ENCODE data around the gene PNISR.
A peak's percentile ranks its signal among the peaks of the same experiment; 100 is the strongest.
"Not testable (repeated sequence)": the region's sequence is repeated elsewhere in the genome, so short reads cannot be mapped to it uniquely, and the experiment has no call there.

PNISR gene, protein sequence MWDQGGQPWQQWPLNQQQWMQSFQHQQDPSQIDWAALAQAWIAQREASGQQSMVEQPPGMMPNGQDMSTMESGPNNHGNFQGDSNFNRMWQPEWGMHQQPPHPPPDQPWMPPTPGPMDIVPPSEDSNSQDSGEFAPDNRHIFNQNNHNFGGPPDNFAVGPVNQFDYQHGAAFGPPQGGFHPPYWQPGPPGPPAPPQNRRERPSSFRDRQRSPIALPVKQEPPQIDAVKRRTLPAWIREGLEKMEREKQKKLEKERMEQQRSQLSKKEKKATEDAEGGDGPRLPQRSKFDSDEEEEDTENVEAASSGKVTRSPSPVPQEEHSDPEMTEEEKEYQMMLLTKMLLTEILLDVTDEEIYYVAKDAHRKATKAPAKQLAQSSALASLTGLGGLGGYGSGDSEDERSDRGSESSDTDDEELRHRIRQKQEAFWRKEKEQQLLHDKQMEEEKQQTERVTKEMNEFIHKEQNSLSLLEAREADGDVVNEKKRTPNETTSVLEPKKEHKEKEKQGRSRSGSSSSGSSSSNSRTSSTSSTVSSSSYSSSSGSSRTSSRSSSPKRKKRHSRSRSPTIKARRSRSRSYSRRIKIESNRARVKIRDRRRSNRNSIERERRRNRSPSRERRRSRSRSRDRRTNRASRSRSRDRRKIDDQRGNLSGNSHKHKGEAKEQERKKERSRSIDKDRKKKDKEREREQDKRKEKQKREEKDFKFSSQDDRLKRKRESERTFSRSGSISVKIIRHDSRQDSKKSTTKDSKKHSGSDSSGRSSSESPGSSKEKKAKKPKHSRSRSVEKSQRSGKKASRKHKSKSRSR

DNA sequence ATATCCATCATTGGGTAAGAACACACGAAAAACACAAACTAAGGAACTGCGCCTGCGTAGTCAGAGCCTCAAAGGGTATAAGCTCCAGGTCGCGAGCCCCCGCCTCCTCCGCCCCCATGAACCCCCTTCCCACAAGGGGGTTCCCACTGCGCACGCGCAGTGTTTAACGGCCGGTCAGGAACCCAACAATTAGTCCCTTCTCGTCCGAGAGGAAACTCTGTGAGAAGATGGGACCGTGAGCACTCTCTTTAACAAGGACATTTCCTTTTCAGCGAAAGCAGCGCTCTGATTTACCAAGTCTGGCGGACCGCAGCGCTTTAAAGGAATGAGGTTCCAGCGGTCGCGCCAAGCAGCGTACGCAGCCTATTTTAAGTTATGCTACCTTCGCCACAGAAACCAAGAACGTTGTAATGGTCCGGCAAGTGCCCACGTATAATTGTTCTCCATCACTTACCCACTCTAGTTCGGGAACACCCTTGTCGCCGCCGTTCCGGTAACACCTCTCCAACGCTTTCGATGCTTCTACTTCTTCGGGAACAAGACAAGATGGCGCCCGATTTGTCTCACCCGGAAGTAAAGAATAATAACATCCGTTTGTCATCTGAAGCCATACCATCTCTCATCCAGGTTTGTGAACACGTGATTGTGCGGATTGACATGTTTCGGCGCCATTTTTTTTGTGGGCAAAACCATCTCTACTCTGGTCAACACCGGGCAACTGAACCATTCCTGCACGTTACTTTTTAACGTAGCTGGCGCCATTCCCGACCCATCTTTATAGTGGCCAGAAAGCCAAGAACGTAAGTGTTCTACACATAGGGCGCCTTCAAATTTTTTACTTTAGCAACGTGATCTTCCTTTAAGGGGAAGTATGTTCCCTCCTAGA is at the start of gene PNISR:
Gene PNISR (minus strand): TSS at position 548 of the 886 bp plus-strand sequence. CDS start 10,649 bp downstream, outside the sequence.
- ATAC-seq, result peak; percentile 91

DNA sequence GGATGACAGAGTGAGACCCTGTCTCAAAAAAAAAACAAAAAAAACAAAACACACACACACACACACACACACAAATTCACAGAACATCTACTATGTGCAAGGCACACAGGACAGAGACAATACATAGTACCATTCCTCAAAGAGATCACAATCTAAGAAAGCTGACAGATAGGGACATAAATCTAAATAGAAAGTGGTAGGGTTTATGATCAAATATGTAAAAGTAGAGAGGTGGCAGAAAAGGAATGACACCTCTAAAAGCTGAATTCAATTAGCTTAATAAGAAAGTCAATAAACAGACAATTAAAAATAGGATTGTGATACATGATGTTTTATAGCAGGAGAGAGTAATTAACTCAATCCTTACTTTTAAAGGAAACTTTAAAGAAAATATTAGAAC is 48.6 kb upstream of the PNISR start:
- ATAC-seq, result no peak

DNA sequence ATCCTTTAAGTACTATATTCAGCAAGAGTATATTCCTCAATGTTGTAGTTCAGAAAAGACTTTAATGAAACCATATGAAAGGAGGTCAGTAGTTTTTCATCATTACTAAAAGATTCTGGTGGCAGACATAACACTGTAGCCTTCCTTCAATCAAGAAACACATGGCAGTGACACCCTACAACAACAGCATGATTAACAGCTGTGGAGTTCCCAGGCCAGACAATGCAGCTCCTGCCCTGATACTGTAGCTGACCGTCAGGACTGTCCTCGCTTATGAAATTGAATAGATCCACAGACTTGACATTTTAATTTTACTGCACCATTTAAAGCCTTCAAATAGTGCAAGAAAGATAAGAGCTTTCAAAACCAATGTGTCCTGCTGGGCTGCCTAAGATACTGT is 46.5 kb upstream of the PNISR start:
- no peak for ATAC-seq

DNA sequence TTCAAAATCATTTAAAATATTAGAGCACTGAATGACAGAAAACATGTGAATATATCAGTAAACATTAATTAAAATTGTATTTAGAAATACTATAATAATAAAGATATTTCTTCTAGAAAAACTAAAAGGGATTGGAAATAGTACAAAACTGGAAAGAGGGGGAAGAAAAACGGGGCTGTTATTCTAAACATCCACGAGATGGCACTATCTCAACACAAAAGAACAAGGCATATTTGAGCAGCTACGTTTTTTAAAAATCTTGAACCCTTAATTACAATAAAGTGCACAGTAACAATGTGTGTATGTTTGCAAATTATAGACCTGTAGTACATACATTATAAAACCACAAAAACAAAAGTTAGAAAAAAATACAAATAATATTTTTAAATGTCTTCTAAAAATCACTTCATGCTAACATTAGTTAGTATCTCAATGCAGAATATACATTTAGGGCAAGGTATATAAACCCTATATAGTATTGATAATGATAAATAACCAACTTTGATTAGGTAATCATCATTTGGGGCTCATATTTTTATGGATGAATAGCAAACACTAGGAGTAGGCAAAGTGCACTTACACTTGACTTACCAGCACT is 42.5 kb upstream of the PNISR start:
- no peak for ATAC-seq

DNA sequence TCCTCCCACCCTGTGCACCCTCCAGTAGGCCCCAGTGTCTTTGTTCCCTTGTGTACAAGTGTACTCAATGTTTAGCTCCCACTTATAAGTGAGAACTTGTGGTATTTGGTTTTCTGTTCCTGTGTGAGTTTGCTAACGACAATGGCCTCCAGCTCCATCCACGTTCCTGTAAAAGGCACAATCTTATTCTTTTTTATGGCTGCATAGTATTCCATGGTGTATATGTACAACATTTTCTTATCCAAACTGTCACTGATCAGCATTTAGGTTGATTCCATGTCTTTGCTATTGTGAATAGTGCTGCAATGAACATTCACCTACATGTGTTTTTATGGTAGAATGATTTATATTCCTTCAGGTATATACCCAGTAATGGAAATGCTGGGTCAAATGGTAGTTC is 34.0 kb upstream of the PNISR start:
- ATAC-seq, result not testable (repeated sequence)

DNA sequence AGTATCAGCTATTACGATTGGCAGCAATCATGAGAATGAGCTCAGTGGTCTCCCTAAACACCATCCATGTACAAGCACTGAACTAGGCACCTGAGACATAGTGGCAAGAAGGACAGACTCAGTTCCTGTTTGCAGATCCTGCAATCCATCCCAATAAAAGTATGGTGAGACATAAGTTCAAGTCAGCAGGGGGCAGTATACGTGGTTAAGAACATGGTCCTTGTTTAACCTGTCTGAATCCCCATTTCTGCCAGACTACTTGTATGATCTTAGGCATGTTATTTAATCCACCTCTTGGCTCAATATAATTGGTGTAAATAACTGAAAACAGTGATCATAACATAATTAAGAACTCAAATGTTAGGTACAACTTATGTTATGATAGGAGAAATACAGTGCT is 33.2 kb upstream of the PNISR start:
- no peak for ATAC-seq

DNA sequence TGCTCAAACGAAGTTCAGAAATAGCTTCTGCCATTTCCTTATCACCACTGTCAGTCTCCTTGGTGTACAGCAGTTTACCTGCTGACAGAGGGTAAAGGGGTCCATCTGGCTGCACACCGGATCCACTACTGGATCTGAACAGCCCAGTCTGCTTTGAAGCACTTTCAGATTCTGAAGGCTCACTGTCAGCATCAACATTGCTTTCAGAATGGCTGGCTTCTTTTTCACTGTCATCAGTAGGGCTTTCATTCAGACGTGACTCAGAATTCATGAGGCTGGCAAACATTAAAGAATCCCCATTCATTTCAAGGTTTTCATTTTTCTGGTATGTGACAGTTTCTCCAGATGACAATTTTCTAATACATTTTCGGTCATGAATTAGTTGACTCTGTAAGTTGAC is 21.0 kb upstream of the PNISR start:
- ATAC-seq, result peak in 1 of 2 donors; percentile 33

DNA sequence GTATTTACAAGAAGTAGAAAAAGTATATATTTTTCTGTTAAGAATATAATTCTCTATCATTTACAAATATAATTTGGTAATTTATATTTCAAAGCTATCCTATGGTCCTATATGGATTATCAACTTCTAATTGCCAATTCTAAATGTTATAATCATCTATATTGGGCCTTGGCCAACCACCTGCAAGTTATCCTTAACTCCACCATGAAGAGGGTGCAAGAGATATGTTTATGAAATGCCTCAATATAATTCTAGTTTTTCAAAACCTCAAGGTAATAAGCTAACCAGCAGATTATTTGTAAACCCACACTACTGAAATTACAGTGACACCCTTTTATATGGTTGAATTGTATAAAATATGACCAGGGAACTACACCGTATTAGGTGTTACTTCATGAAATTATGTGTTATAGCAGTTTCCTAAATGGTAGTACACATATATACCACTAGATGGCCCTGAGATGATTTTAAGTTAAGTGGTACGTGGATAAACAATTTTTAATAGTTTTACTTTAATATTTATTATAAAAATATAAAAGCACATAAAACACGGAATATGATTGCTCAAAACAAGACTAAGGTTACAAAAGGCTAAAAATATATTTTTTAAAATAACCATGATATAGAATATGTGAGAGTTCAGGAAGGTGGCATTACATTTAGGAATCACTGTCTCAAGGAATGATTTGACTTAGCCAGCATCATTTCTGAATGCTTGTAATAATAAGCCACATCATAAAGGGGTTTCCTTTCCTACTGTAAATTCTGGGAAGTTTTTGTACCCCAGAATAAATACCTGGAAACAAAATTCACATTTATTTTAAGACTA is 9.8 kb upstream of the PNISR start:
- peak in 1 of 2 donors; percentile 33 for ATAC-seq

DNA sequence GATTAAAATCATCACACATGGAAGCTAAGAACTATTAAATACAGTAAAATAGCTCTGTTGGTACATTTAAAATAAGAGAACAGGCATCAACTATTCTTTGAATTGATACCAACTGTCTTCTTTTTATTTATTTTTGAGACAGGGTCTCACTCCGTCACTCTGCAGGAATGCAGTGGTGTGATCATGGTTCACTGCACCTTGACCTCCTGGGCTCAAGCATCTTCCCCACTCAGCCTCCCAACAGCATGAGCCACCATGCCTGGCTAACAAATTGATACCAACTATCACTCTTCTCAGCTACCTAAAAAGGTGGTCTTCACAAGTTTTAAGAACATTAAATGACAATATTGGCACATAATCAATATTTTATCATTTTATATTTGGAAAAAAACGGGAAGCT is 7.8 kb upstream of the PNISR start:
- ATAC-seq, result no peak

DNA sequence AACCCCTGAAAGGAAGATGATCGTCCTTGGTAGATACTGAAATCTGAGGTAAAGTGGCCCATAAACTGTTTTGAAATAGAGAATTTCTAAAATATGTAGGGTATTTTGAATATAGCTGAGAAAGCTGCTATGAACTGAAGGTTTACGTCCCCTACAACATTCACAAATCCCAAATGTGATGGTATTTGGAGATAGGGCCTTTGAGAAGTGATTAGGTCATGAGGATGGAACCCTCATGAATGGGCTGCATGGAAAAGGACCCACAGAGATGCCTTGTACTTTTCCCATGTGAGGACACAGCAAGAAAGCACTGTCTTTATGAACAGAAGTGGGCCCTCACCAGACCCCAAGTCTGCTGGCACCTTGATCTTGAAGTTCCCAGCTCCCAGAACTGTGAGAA is 6.8 kb upstream of the PNISR start:
- no peak for ATAC-seq

DNA sequence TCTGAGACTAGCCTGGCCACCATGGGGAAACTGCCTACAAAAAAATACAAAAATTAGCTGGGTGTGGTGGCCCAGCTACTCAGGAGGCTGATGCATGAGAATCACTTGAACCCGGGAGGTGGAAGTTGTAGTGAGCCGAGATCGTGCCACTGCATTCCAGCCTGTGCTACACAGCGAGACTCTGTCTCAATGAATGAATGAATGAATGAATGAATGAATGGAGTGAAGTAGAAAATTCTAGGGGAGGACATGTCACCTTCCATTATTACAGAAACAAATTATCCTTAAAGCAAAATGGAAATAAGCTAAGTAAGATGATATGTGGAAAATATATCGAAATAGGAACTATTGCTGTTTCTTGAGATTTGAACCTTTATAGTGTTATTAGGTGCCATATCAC is 2.9 kb upstream of the PNISR start:
- ATAC-seq, result no peak

DNA sequence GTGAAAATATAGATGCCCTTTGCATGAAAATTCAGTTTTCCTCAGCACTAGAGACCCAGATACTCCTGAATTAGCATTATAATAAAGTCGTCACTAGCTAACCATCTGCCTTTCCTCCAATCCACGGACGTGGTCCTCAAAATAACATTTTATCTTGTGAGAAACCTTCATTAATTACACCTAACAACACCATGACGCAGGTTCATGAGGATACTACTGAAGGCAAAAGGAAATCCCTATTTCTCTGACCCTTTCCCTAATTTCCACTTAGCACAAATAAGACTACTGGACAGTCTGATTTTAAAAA is 1.3 kb upstream of the PNISR start:
- ATAC-seq, result no peak

DNA sequence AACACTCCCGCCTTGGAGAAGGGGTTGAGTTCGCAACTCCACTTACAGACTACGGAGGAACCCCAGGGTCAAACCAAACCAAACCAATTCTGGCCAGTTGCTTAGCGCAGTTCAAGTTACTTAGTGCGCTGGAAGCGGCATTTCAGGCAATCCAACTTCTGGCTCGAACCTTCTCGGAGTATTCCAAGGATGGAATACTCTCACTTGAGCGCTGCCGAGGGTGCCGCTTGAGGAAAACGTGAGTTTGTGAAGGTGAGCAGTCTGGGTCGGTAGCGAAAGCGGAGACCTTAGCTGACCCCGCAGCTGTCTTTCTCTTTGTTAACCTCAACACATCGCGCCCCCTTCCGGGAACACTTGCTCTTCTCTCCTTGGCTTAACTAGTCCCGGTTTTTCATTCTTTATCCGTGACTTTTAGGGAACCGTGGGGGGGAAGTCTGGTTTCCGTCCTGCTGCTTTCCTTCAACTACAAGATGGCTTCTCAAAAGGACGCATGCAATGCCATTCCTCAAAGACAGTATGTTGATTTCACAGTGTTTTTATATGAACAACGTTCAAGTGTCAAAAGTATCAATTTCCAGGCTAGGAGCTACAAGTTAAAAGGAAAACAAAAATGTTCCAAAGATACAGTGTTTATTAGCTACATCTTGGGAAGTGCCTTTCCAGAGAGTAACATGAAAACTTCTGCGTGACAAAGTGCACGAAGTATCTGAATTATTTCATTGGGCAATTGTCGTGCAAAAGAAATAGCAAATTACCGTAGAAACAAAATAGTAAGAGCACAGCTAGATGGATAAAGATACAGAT is 741 bp upstream of the PNISR start:
- ATAC-seq, result peak; percentile 36 to 44

DNA sequence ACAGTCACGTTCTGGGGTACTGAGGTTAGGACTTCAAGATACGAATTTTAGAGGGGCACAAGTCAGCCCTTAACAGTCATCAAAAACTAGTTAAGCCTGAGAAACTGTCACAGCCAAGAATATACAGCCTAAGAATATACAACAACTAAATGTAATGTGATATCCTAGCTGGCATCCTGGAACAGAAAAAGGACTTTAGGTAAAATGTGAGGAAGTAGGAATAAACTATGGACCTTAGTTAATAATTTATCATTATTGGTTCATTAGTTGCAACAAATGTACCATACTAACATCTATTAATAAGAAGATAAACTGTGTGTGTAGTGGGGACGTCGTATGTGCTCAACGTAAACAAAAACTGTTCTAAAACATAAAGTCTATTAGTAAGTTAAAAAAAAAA is 1.1 kb downstream of the PNISR start:
- no peak for ATAC-seq

DNA sequence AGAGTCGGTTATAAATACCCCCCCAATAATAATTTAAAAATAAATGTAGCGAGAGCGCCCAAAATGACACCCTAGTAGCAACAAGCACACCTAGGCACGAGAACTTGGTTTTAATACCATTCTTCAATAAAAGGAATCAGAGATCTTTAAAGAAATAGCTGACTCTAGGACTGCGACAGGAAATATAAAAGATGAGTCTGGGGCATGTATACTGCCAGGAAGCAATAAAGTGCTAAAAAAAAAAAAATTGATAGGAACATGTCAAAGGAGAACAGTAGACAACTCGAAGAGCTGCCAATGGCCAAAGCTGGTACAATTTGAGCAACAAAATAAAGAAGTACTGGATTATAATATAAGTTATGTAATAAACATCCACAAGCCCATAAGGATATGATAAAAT is 2.2 kb downstream of the PNISR start:
- no peak for ATAC-seq

DNA sequence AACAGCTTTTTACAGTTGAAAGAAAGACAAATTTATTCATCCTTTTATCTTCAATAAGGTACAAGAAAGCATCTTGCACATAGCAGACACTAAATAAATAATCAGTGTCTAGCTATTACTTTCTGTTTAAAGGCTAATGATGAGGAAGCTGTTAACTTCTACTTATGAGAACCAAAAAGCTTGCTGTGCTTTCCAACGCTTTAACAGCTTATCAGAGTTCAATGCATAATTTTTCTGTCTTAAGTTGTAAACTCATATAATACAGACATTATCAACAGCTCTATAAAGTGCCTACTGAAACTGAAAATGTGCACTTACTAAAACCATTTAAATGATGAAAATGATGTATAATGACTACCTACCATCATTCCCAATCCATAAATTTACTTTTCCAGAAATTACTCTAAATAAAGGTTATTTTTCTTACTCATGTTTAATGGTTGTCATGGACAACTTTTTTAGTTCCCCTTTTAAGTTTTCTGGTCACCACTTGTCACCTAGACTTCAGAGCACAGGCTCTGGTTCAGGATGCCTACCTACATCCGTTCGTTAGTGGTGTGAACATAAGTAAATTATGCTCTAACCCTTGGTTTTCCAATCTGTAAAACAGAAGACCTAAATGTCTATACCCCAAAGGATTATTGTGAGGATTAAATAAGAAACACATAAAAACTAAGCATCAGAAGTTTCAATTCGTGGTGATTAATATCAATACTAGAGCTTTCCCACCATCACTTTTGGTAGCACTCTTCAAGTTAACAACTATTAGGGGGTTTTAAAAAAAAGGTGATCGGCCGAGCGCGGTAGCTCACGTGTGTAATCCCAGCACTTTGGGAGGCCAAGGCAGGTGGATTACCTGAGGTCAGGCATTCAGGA is 8.0 kb downstream of the PNISR start:
- peak; percentile 38 to 43 for ATAC-seq

DNA sequence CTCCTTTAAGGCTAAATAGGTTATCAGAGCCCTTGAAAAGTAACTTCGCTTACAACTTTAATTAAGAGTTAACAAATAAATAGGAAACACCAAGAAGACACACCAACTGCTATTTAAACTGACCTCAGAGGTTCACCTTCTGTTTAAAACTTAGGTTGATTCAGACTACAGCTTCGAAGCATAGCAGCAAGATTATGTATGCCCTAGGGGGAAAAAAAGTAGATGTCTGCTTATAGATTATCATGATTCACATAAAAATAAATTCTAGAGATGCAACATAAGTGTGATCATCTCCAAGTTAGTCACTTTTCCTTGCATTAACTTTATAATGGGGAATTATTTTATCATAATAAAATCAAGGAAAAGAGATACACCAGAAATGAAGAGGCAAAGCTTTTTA is 8.9 kb downstream of the PNISR start:
- ATAC-seq, result no peak

DNA sequence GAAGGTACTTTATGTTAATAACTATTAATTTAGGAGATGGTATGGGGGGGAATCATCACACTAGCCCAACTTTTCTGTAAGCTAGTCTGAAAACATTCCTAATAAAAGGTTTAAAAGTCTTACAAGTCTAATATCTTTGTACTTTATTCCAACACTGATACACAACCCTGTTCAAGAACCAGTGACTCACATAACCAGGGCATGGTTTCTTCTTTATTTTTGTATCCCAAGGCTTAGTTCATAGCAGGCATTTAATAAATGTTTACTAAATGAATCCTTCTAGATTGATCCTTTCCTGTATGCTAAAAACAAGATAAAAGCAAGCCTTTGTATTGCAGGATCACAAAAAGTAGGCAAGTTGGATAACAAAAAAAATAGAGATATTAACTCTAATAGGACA is 9.7 kb downstream of the PNISR start:
- ATAC-seq, result no peak

DNA sequence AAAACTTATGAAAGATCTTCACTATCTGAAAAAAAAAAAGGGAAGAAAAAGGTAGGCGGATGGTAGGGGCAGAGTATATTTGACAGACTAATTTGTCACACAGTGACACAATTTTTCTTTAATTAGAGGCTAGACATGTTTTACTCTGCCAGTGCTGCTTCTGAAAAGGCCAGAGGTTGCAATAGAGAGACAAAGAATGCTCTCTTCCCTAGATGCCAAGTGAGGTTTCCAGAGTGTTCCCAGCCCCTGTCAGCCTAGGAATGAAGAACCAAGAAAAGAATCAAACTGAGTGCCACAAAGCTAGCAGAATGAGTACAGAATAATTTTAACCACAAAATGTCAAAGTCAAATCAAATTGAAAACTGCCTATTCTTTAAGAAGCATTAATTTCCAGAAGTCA is 13.0 kb downstream of the PNISR start:
- ATAC-seq, result no peak

DNA sequence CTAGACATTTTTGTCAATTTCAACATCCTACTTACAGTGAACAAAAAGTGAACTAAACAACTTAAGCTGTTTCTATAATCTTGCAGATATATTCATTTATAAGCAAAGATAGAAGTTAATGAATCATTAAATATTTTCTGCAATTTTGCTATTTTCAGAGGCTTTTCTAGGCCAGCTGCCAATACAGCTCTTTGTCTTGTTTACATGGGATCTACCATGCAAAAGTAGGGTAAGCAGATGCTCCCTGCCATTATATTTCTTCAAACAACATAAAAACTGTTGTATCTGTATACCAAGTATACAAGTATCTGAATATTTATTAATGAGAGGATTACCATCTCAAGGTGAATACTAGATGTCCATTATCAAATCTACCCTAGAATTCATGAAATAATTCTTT is 15.4 kb downstream of the PNISR start:
- ATAC-seq, result no peak
